GM18508 (cell line): ENCODE data around the gene ZC4H2.
"Not testable (repeated sequence)": the region's sequence is repeated elsewhere in the genome, so short reads cannot be mapped to it uniquely, and the experiment has no call there.

Experiments used
- ATAC-seq: cut with Tn5 transposase; IDR thresholded peaks from one replicate; pipeline ENCODE4 v1.9.1; 2021; ENCODE audit warnings: moderate number of reproducible peaks; ENCODE audit not compliant: insufficient read depth, unreplicated experiment

The ZC4H2 gene

DNA sequence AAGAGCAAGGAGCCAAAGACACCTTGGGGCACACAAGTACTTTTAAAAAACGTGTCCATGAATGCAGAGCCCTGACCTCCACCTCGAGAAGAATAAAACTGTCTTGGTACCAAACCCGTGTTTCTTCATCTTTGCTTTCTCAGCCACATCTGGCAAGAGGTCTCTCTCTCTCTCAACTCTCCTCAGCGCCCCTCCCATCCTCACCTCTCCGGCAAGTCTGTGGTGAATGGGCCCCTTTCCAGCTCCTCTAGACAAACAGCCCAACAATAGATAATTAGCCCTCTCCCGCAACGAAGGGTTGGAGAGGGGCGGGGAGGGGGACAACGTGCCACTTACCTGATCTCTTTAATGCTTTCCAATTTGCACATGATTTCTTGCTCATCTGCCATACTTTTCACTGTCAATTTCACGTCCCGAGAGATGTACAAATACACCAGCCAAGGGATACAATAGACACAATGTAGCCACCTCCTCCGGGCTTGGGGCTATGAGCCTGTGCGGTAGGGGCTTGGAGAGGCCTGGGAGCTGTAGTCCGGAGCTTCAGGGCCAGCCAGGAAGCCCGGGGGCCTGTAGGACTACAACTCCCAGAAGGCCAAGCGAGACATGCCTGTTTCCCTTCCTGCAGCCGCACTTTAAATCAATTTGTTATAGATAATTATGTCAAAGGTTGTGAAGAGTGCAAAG lies at the start of gene ZC4H2:
TSS of gene ZC4H2 (minus strand) at position 462 of the 684 bp plus-strand sequence. CDS start at position 389, 73 bp downstream.
- ATAC-seq = peak; percentile 94

- ATAC-seq = no peak
Observed at GRCh38 chrX:65017451-65017850, 41.2 kb upstream of the ZC4H2 start.

DNA sequence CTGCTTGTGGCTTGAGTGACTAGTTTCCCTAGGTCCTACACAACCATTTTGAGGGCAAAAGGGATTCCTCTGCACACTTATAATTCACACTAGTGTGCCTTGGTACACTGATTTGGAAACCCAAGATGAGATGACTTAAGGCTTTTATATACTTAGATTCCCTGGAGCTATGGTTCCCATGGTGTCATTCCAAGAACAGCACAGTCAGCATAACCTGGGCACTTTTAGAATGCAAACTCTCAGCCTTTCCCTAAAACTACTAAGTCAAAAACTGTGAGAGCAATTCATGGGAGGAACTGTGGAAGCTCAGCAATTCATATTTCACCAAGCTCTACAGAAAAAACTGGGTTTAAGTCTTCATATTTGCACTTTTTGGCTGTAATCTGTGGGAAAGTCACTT lies 38.0 kb upstream of the ZC4H2 start:
- no peak for ATAC-seq

GRCh38 chrX:65009459-65009858 lies 33.2 kb upstream of the ZC4H2 start:
- no peak for ATAC-seq

DNA sequence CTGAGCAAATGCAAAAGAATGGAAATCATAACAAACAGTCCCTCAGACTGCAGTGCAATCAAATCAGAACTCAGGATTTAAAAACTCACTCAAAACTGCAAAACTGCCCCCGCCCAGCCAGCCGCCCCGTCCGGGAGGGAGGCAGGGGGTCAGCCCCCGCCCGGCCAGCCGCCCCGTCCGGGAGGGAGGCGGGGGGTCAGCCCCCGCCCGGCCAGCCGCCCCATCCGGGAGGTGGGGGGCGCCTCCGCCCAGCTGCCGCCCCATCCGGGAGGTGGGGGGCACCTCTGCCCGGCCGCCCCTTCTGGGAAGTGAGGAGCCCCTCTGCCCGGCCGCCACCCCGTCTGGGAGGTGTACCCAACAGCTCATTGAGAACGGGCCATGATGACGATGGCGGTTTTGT lies 26.0 kb upstream of the ZC4H2 start:
- not testable (repeated sequence) for ATAC-seq

DNA sequence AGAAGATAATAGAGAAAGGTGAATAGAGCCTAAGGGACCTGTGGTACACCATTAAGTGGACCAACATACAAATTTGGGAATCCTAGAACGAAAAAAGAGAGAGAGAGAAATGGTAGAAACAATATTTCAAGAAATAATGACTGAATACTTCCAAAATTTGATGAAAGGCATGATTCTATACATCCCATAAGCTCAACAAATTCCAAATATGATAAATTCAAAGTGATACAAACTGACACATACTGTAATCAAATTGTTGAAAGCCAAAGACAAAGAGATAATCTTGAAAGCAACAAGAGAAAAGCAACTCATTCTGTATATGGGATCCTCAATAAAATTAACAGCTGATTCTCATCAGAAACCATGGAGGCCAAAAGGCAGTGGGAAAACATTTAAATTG lies 20.6 kb upstream of the ZC4H2 start:
- ATAC-seq = no peak

DNA sequence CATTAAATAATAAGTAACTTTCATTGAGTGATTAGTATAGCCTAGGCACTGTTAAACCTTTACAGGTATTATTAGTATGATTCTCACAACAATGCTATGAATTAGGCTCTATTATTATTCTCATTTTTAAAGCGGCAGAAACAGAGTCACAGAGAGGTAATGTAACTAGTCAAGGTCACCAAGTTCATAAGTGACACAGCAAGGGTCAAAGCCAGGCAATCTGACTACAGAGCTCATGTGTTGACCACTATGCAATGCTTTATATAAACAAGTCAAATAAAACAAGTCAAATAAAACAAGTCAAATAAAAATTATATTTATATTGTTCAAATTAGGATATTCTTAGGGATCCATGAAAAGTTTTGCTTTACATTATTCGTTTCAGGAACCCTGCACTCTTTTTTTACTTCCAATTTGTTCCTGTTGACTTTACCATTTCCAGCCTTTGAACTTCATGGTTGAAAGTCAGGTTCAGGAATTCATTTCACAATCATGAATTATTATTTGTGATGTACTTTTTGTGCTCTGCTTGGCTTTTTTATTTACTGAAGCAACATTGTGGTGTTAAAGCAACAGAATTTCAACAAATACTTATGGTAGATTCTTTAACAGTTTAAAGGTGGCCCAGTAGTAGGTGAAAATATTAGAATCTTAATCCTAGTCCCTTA lies 18.0 kb upstream of the ZC4H2 start:
- ATAC-seq = no peak

- ATAC-seq = no peak
Observed at GRCh38 chrX:64977830-64978229, 1.6 kb upstream of the ZC4H2 start.

DNA sequence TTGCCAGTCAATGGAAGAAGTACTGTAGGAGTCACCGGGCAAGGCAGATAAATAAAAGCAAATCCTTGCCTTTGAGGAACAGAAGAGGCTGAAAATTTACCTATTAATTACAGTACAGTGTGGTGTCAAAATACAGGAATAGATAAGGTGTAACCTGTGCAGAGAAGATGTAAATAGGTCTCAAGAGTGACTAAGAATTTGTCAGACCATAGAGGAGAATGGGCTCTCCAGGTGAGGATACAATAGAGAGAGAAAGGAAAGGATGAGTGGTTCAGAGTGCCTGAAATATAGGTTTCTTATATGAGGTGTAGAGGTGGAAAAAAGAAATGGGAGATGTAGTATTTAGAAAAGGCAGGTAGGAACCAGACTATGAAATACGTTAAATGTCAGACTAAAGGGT lies 801 bp upstream of the ZC4H2 start:
- ATAC-seq = no peak

GRCh38 chrX:64976673-64977040 lies 407 bp upstream of the ZC4H2 start:
- peak; percentile 29 for ATAC-seq

GRCh38 chrX:64975491-64975890 lies 759 bp downstream of the ZC4H2 start:
- no peak for ATAC-seq

GRCh38 chrX:64925480-64925879 lies 50.8 kb downstream of the ZC4H2 start:
- ATAC-seq = no peak

- no peak for ATAC-seq
Observed at GRCh38 chrX:64908121-64908520, 68.1 kb downstream of the ZC4H2 start.

DNA sequence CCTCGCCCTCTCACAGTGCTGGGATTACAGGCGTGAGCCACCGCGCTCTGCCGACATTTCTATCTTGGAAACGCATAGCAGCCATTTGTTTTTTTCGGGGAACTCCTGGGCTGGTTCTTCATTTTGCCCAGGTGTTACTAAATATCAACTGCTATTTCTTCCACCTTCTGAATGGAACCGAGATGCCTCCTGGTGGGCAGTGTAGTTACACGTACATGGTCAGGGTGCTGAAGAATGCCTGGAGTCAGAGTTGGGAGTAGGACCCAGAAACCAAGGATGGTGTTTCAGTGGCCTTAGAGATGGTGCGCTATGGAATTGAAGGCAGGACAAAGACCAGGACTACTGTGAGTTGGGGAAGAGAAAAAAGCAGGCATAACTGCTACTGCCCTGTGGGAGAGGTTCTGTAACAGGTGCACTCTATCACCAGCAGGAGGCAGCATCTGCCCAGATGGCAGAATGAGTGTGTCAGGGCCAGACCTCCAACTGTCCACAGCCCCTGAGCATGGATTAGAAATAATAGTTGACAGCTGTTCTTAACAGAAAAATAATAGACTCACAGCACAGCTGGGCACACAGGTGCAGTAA lies 81.7 kb downstream of the ZC4H2 start:
- no peak for ATAC-seq

GRCh38 chrX:64885850-64886249 lies 90.4 kb downstream of the ZC4H2 start:
- no peak for ATAC-seq

- not testable (repeated sequence) for ATAC-seq
Observed at GRCh38 chrX:64878709-64879108, 97.5 kb downstream of the ZC4H2 start.

GRCh38 chrX:64867217-64867616 lies 109.0 kb downstream of the ZC4H2 start:
- no peak for ATAC-seq
